Spinal cord (tissue), 10 donors: ENCODE data around the gene RASSF6. TPM values are rescaled to one million over a fixed set of nuclear protein-coding genes. Genes with fewer than 3 reads are reported as not detected.
A peak's percentile ranks its signal among the peaks of the same experiment; 100 is the strongest.
"Not testable (repeated sequence)": the region's sequence is repeated elsewhere in the genome, so short reads cannot be mapped to it uniquely, and the experiment has no call there.

ENCODE experiments used
- DNase-seq, 6 donors: peaks; one replicate each; pipeline versions ENCODE4 v3.0.0 to v3.0.0-alpha.2; 2013 to 2015; ENCODE audit warnings: low spot score in 6 of 6, low read depth in 4 of 6
- H3K27ac ChIP-seq: one replicate; pipeline ENCODE4 v1.5.1; 2013; ENCODE audit warnings: low read depth, low read length, control low read depth
- H3K27me3 ChIP-seq: one replicate; pipeline ENCODE4 v1.6.1; 2013; ENCODE audit warnings: low read length; ENCODE audit not compliant: control insufficient read depth, insufficient read depth
- H3K36me3 ChIP-seq: one replicate; pipeline ENCODE4 v1.6.1; 2013; ENCODE audit warnings: low read length; ENCODE audit not compliant: control insufficient read depth, insufficient read depth
- H3K4me1 ChIP-seq: one replicate; pipeline ENCODE4 v1.6.1; 2013; ENCODE audit warnings: low read length; ENCODE audit not compliant: control insufficient read depth, insufficient read depth
- H3K4me3 ChIP-seq: one replicate; pipeline ENCODE4 v1.5.1; 2013; ENCODE audit warnings: low read depth, low read length, control low read depth
- H3K9me3 ChIP-seq: one replicate; pipeline ENCODE4 v1.6.1; 2013; ENCODE audit warnings: low read length; ENCODE audit not compliant: control insufficient read depth, insufficient read depth
- WGBS: methylation state at CpG from one replicate; pipeline ENCODE4 v1.1.5; 2013; ENCODE audit warnings: missing lambda C conversion rate; ENCODE audit not compliant: insufficient coverage; 5-methylcytosine and 5-hydroxymethylcytosine counted together
- polyA plus RNA-seq, 2 donors: library from polyadenylated mRNA; unstranded; fragments of 120-200 nt; gene quantifications; one replicate each; pipeline ENCODE4 v1.2.1, GENCODE V29; 2013; ENCODE audit not compliant: insufficient read length in 2 of 2
- total RNA-seq, 2 donors: library from RNA; depleted of rRNA in 1 of 2; stranded (reverse); fragments of 120-200 nt in 1 of 2; fragments of >200 nt in 1 of 2; gene quantifications; one replicate each; pipeline versions ENCODE4 v1.2.3 to v1.2.4, GENCODE V29; 2013 to 2014
- donor health status: healthy.

The RASSF6 gene
- total and polyA plus RNA-seq, 4 donors, result 0.28 to 0.89 (median 0.32) TPM

- Histone ChIP-seq H3K36me3 (no peaks in the 10 kb centered on the region), H3K4me3 (no peak overlapping the region), H3K4me1 (no peaks in the 10 kb centered on the region), H3K9me3 (no peaks in the 10 kb centered on the region), H3K27me3 (no peaks in the 10 kb centered on the region), H3K27ac (no peak overlapping the region)
- WGBS, result no CpG with 5 or more reads among the region's 7 CpGs
- peak in 5 of 6 donors; percentile 56 to 88 (median 66) for DNase-seq
These were observed 33.5 kb upstream of the RASSF6 start for GRCh38 chr4:73653695-73654106.

GRCh38 chr4:73650250-73650649, 30.0 kb upstream of the RASSF6 start:
- no CpG with 5 or more reads among the region's 3 CpGs for WGBS
- Histone ChIP-seq H3K4me1 (no peaks in the 10 kb centered on the region), H3K9me3 (no peaks in the 10 kb centered on the region), H3K27me3 (no peaks in the 10 kb centered on the region), H3K27ac (no peak overlapping the region), H3K36me3 (no peaks in the 10 kb centered on the region), H3K4me3 (no peak overlapping the region)
- DNase-seq, result no peak

- Histone ChIP-seq H3K36me3 (no peaks in the 10 kb centered on the region), H3K27me3 (no peaks in the 10 kb centered on the region), H3K27ac (no peak overlapping the region), H3K4me3 (no peak overlapping the region), H3K4me1 (no peaks in the 10 kb centered on the region), H3K9me3 (no peaks in the 10 kb centered on the region)
- WGBS, result no CpG with 5 or more reads among the region's 3 CpGs
- no peak for DNase-seq
These were observed 28.2 kb upstream of the RASSF6 start for GRCh38 chr4:73648478-73648877.

- WGBS, result 90% methylated on average over 2 of the region's 6 CpGs
- Histone ChIP-seq H3K4me1 (no peaks in the 10 kb centered on the region), H3K4me3 (no peak overlapping the region), H3K27ac (no peak overlapping the region), H3K9me3 (no peaks in the 10 kb centered on the region), H3K27me3 (no peaks in the 10 kb centered on the region), H3K36me3 (no peaks in the 10 kb centered on the region)
- DNase-seq, result no peak
These were observed 25.9 kb upstream of the RASSF6 start for GRCh38 chr4:73646117-73646516.

GRCh38 chr4:73631565-73632226, 11.5 kb upstream of the RASSF6 start:
- DNase-seq, result no peak
- H3K4me1 ChIP-seq, result no peaks in the 10 kb centered on the region
- no peak overlapping the region for H3K4me3 ChIP-seq
- 100% methylated on average over 2 of the region's 2 CpGs for WGBS
- H3K27me3 ChIP-seq, result no peaks in the 10 kb centered on the region
- H3K9me3 ChIP-seq, result peaks cover 1% of the 10 kb centered on the region
- no peaks in the 10 kb centered on the region for H3K36me3 ChIP-seq
- no peak overlapping the region for H3K27ac ChIP-seq

GRCh38 chr4:73628834-73629233, 8.6 kb upstream of the RASSF6 start:
- not testable (repeated sequence) for DNase-seq, H3K36me3 ChIP-seq, H3K4me3 ChIP-seq, H3K27ac ChIP-seq, H3K27me3 ChIP-seq, H3K4me1 ChIP-seq, H3K9me3 ChIP-seq
- WGBS, result no CpG with 5 or more reads among the region's 1 CpG

GRCh38 chr4:73621357-73621756, 1.1 kb upstream of the RASSF6 start:
- peaks cover 7% of the 10 kb centered on the region for H3K27me3 ChIP-seq
- no peaks in the 10 kb centered on the region for H3K36me3 ChIP-seq
- H3K4me1 ChIP-seq, result peaks cover 4% of the 10 kb centered on the region
- no peaks in the 10 kb centered on the region for H3K9me3 ChIP-seq
- 100% methylated on average over 3 of the region's 5 CpGs for WGBS
- DNase-seq, result no peak
- H3K27ac ChIP-seq, result no peak overlapping the region
- no peak overlapping the region for H3K4me3 ChIP-seq

- Histone ChIP-seq H3K4me1 (peaks cover 4% of the 10 kb centered on the region), H3K27ac (no peak overlapping the region), H3K36me3 (no peaks in the 10 kb centered on the region), H3K9me3 (no peaks in the 10 kb centered on the region), H3K27me3 (peaks cover 7% of the 10 kb centered on the region), H3K4me3 (no peak overlapping the region)
- DNase-seq, result no peak
- WGBS, result 59% methylated on average over 2 of the region's 4 CpGs
These were observed 890 bp downstream of the RASSF6 start for GRCh38 chr4:73619346-73619745.

- peaks cover 7% of the 10 kb centered on the region for H3K27me3 ChIP-seq
- peaks cover 4% of the 10 kb centered on the region for H3K4me1 ChIP-seq
- H3K27ac ChIP-seq, result no peak overlapping the region
- no peak for DNase-seq
- no peak overlapping the region for H3K4me3 ChIP-seq
- H3K36me3 ChIP-seq, result no peaks in the 10 kb centered on the region
- WGBS, result 63% methylated on average over 3 of the region's 6 CpGs
- no peaks in the 10 kb centered on the region for H3K9me3 ChIP-seq
These were observed 3.0 kb downstream of the RASSF6 start for GRCh38 chr4:73617256-73617655.

- no peak overlapping the region for H3K27ac ChIP-seq
- no peaks in the 10 kb centered on the region for H3K9me3 ChIP-seq
- H3K4me1 ChIP-seq, result peaks cover 4% of the 10 kb centered on the region
- H3K4me3 ChIP-seq, result no peak overlapping the region
- DNase-seq, result no peak
- no peaks in the 10 kb centered on the region for H3K36me3 ChIP-seq
- WGBS, result 31% methylated on average over 2 of the region's 2 CpGs
- H3K27me3 ChIP-seq, result peaks cover 7% of the 10 kb centered on the region
These were observed 4.6 kb downstream of the RASSF6 start for GRCh38 chr4:73615613-73616012.
